Amniotic stem cell (primary cell): ENCODE data around the gene MMP10.

Experiments used
- DNase-seq: peaks from one replicate; lab custom pipeline; 2025; lab: John Stamatoyannopoulos, UW

The MMP10 gene

GRCh38 chr11:102780491-102780918 is at the start of gene MMP10:
Gene MMP10 (minus strand): TSS chr11:102780628. CDS start chr11:102780591, 37 bp downstream.
- DNase-seq: peak; percentile 35

DNA sequence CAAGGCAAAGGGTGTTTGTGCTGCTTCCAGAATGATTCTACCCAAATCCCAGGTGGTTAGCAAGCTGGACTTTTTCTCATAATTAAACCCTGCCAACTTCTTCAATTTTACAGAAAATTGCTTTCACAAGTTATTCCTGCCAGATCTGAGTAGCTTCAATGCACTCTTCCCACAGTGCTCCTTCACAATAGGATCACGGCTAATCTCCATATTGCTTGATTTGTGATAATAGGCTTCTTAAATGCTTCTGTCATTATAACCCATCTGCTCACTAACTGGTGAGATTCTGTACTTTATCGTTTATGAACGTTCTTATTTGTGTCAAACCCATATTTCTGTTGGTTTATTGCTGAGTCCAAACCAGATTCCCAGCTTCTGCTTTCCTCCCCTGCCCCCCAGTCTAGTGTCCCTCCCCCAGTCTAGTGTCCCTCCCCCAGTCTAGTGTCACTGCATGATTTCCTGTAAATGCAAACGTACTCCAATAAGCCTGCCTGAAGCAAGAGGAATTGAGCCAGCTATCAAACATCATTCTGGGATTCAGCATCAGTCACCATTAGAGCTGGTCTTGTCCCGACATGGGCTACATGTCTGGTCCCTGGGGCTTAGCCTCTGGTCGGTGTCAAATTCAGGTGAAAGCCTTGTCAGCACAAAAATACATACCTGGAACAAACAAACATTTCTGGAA is 49.0 kb upstream of the MMP10 start:
- DNase-seq: no peak

DNA sequence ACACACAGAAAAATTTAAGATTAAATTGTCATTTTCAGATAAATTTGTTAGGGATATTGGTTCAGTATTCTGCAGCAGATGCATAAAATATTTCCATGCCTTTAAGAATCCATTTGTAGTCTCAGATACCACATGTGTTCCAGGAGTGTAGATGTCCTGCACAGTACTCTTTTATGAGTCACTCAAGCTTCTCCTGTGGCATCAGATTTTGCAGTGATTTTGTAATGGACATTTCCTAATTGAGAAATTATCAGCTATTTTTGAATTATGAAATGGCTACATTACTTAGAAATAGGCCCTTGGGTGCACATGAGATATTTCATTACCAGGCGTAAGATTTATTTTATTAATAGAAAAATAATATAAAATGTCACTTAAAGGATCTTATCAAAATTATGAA is 44.1 kb upstream of the MMP10 start:
- no peak for DNase-seq

GRCh38 chr11:102819491-102819890 is 39.1 kb upstream of the MMP10 start:
- DNase-seq: no peak

GRCh38 chr11:102813484-102813883 is 33.1 kb upstream of the MMP10 start:
- no peak for DNase-seq

DNA sequence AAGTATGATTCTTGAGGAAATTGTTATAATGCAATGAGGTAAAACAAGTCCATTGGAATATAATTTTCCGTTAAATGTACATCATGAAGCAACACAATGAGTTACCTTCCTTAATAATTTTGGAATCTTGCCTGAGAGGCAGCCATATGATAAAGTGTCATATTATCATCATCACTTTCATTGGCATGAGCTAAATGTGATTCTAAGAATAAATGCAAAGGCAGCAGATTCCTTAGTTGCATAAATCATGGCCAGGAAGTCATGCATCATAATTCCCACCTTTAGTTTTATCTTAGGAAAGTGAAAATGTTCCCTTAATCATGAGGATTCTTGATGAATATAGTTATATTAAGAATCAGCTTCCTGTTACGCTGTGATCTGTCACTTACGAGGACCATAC is 31.8 kb upstream of the MMP10 start:
- no peak for DNase-seq

GRCh38 chr11:102810950-102811660 is 30.7 kb upstream of the MMP10 start:
- no peak for DNase-seq

DNA sequence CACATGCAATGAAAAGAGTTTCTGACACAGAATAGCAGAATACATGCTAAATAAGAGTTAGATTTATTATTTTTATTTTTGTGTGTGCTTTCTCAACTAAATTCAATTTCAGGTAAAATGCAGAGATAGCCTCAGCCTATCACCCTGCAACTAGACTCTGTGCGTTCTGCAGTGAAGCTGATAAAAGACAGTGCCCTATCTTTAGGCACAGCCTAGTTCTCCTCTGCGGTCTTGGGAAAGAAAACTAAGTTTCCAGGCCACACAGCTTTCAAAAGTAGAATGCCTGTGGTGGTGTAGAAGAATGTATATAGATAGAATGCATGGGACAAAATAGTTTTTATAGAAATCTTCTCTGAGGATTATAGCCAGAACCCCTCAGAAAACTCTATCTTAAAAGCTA is 29.5 kb upstream of the MMP10 start:
- DNase-seq: no peak

GRCh38 chr11:102807921-102808320 is 27.5 kb upstream of the MMP10 start:
- no peak for DNase-seq

DNA sequence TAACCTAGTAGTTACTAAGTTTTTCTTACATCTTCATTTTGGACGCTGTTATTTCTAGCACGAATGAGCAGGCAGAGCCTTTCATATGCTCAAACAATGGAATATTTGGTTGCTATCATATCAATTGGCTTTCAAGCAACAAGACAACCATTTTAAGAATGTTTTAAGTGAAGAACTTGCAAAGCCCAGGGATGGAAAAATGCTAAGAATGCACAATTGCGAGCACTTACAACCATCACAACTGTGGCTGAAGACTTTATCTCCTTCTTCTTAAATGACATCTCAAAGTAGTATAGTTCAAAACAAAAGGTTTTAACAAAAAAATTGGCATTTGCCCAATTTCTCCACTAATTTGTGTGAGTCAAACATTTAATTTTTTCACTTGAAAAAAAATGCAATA is 25.9 kb upstream of the MMP10 start:
- DNase-seq: no peak

GRCh38 chr11:102802341-102802740 is 21.9 kb upstream of the MMP10 start:
- DNase-seq: peak; percentile 60

- no peak for DNase-seq
Measured at GRCh38 chr11:102800767-102801166, 20.3 kb upstream of the MMP10 start.

DNA sequence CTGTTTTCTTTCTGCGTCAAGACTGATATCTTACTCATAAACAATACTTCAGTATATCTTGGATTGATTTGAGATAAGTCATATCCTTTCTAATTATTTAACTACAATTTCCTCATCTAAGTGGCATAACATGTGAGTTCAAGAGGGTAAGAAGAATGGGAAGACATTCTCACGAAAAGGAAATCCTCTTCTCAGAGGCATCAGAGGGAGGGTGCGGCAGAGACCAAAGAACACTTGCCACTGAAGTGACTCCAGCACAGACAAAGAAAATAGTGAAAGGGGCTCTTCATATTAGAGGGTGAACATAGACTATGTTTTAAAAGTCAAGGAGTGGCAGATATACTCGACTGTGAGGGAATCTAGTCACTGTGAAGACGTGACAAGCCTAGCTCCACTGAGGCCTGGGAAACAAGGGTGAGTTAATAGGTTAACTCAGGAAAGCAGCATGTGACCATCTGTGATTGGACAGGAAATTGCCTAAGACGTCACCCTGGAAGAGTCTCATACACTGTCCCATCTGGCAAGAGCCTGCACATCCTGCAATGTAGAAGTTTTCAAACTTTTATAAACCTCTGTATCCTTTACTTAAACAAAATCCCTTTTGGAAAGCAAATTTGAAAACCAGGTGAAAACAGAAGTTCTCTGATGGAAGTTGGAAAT is 19.4 kb upstream of the MMP10 start:
- DNase-seq: no peak

DNA sequence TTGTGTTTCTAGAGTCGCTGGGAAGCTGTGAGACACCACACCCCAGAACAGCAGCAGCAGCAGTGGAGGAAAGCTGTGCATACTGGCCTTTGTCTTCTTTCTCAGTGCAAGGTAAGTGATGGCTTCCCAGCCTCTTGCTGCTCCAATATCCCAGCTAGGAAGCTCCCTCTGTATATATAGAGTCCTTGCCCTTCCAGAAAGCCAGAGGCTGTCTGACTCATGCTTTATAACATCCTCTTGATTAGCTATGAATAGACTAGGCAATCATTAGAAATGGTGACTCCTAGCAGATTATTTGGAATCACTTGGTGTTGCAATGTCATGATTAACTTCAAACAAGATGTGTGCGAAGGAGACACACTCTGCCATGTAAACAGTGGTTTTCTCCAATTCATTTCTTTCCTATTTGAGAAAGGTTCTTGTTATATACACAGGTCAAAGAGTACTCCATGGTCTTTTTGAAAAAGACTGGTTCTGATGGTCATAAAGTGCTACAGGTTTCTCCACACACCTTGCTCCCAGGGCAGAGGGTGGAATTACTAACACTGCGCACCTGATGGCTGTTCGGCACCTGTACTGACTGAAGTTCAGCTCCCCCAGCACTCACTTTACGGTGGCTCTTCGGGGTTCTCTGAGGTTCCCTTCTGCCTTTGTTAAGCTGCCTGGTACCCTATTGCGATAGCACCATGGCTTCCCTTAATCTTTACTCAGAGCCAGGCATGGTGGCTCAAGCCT is 17.8 kb upstream of the MMP10 start, which contains the start of gene MMP1:
MMP1 (minus strand) TSS at position 149 of the 735 bp plus-strand sequence; CDS start at position 81, 68 bp downstream.
- no peak for DNase-seq

GRCh38 chr11:102794382-102794781 is 14.0 kb upstream of the MMP10 start:
- DNase-seq: no peak

- DNase-seq: no peak
Measured at GRCh38 chr11:102793677-102794290, 13.4 kb upstream of the MMP10 start.

GRCh38 chr11:102792604-102793003 is 12.2 kb upstream of the MMP10 start:
- DNase-seq: no peak

DNA sequence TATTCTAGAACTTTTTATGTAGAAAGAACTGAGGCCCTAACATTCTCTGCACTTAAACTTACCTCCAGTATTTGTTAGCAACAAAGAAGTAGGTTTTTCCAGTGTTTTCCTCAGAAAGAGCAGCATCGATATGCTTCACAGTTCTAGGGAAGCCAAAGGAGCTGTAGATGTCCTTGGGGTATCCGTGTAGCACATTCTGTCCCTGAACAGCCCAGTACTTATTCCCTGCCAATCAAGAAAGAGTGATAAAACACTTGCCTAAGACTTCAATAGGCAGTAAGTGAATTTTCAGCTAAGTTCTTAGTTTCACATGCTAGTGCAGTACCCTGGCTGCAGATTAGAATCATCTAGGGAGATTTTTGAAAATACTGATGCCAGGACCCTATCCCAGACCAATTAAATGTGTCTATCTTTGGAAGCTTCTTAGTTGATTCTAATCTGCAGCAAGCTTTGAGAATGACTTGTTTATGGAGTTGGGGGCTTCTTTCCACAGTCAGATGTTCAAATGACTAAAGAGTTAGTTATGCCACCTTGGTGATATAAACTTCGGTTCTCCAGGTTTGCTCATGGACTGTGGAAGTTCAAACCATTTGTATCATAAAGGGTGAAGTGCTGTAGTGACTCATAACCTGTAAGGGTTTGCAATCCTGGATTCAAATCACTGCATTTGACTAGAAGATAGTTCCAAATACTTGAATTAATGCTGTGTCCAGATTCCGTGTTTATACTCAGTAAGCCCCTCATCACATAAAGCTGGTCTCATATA is 11.0 kb upstream of the MMP10 start:
- DNase-seq: no peak

- DNase-seq: no peak
Measured at GRCh38 chr11:102788334-102788995, 8.0 kb upstream of the MMP10 start.

DNA sequence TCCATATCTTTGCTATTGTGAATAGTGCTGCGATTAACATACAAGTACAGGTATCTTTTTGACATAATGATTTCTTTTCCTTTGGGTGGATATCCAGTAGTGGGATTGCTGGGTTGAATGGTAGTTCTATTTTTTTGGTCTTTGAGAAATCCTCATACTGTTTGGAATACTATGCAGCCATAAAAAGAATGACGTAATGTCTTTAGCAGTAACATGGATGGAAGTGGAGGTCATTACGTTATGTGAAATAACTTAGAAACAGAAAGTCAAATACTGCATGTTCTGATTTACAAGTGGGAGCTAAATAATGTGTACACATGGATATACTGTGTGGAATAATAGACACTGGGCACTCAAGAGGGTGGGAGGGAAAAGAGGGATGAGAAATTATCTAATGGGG is 4.0 kb upstream of the MMP10 start:
- no peak for DNase-seq

- DNase-seq: no peak
Measured at GRCh38 chr11:102783720-102784119, 3.3 kb upstream of the MMP10 start.
